Measurements from ENCODE around the gene VWA5B2.
A peak's percentile ranks its signal among the peaks of the same experiment; 100 is the strongest.

DNA sequence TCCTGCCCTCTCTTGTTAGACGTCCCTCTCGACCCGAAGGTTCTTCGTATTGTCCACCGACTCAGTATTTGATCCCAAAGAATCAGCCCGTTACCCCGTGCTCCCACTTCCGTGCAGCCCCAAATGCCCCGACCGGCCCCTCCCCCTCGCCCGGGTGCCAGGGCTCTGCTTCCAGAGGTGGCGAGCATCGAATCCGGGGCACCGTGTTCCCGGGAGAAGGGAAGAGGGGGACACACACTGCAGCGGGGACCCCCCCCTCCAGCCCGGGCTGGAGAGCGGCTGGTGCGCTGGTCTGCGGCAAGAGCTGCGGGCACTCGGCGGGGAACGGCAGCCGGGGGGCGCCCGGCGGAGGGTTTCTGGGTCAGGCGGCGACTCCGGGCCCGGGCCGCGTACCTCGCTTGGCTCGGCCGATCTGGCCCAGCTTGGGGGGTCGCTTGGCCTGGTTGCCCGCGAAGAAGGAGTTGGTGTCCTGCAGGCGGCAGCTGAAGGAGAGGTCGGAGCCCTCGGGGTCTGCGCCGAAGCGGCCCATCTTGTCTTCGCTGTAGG, 31.4 kb downstream of the VWA5B2 start:
- TF ChIP-seq RAD21 (conservative IDR thresholded peaks at IDR 0.05) (no peak), CTCF (IDR thresholded peaks at IDR 0.05; ENCODE audit: poor library complexity, severe bottlenecking) (peak; percentile 27), MXI1 (conservative IDR thresholded peaks at IDR 0.05; ENCODE audit: poor library complexity, severe bottlenecking) (no peak), EP300 (conservative IDR thresholded peaks at IDR 0.05; ENCODE audit: poor library complexity, severe bottlenecking) (no peak), POLR2AphosphoS5 (IDR thresholded peaks at IDR 0.05) (no peak), TAF1 (IDR thresholded peaks at IDR 0.05; ENCODE audit: low read depth) (no peak), EZH2 (IDR thresholded peaks at IDR 0.05; ENCODE audit: borderline replicate concordance, insufficient read depth, low read length, poor library complexity, severe bottlenecking) (no peak)
- TF ChIP-seq, protein P1, sequence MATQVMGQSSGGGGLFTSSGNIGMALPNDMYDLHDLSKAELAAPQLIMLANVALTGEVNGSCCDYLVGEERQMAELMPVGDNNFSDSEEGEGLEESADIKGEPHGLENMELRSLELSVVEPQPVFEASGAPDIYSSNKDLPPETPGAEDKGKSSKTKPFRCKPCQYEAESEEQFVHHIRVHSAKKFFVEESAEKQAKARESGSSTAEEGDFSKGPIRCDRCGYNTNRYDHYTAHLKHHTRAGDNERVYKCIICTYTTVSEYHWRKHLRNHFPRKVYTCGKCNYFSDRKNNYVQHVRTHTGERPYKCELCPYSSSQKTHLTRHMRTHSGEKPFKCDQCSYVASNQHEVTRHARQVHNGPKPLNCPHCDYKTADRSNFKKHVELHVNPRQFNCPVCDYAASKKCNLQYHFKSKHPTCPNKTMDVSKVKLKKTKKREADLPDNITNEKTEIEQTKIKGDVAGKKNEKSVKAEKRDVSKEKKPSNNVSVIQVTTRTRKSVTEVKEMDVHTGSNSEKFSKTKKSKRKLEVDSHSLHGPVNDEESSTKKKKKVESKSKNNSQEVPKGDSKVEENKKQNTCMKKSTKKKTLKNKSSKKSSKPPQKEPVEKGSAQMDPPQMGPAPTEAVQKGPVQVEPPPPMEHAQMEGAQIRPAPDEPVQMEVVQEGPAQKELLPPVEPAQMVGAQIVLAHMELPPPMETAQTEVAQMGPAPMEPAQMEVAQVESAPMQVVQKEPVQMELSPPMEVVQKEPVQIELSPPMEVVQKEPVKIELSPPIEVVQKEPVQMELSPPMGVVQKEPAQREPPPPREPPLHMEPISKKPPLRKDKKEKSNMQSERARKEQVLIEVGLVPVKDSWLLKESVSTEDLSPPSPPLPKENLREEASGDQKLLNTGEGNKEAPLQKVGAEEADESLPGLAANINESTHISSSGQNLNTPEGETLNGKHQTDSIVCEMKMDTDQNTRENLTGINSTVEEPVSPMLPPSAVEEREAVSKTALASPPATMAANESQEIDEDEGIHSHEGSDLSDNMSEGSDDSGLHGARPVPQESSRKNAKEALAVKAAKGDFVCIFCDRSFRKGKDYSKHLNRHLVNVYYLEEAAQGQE (IDR thresholded peaks at IDR 0.05; ENCODE audit: borderline replicate concordance): no peak

All from neural cell (in vitro differentiated cells).